H4 (cell line): ENCODE data around the gene WDFY2. TPM values are rescaled to one million over a fixed set of nuclear protein-coding genes. Genes with fewer than 3 reads are reported as not detected.

ENCODE experiments used
- DNase-seq: peaks from one replicate; pipeline ENCODE4 v3.0.0-alpha.2; 2015; ENCODE audit warnings: low spot score
- total RNA-seq: library from RNA; depleted of rRNA; stranded (reverse); fragments of >200 nt; shearing (Covaris generic); gene quantifications from 2 replicates; pipeline ENCODE4 v1.2.3, GENCODE V29; 2014

WDFY2 gene
- total RNA-seq, 1 experiment from 2014 or later, result 1.3 TPM

DNA sequence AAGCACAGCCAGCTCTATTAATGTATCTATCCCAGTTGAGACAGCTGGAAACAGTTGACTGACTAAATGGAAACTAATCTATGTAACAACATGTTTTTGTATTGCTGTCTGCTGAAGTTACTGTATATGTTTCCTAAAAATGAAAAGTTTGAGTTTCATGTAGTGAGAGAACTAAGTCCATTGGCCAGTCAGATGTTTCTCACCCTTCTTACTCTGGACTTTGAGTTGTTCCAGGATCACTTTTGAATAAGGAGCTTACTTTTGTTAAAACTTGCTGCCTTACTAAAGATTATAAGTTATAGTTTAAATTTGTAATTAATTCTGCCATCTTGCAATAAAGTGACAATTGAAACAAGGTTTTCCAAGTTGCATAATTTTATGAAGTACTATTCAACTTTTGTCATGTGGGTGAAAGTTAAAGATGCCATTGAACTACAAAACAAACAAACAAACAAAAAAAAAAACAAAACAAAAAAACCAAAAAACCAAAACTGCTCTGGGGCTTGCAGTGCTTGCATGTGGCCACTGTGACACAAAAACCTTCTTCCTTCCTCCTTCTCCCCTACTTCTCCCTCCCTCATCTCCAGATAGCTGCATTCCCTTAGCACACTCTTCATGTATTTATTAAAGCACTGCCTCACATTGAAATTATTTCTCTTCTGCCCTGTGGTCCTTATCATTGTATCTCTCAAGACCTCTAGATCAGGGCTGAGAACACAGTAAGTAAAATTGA, 15.3 kb downstream of the WDFY2 start:
- no peak for DNase-seq

DNA sequence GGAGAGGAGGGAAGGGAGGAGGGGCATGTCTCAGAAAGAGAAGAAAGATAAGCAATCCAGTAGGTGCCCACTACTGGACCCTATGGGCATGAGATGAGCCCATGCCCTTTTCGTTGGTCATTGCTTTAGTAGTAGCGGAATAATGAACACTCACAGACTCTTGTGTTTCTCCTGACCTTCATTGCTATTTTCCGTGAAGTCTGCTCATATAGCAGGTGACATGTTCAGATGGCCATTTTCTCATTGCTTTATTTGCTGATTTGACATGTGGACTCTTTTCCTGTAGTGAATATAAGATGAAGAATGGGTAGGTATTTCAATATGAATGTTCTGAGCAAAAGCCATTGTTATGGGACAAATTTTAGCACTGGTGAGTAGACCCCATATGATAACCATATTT, 16.4 kb downstream of the WDFY2 start:
- no peak for DNase-seq

DNA sequence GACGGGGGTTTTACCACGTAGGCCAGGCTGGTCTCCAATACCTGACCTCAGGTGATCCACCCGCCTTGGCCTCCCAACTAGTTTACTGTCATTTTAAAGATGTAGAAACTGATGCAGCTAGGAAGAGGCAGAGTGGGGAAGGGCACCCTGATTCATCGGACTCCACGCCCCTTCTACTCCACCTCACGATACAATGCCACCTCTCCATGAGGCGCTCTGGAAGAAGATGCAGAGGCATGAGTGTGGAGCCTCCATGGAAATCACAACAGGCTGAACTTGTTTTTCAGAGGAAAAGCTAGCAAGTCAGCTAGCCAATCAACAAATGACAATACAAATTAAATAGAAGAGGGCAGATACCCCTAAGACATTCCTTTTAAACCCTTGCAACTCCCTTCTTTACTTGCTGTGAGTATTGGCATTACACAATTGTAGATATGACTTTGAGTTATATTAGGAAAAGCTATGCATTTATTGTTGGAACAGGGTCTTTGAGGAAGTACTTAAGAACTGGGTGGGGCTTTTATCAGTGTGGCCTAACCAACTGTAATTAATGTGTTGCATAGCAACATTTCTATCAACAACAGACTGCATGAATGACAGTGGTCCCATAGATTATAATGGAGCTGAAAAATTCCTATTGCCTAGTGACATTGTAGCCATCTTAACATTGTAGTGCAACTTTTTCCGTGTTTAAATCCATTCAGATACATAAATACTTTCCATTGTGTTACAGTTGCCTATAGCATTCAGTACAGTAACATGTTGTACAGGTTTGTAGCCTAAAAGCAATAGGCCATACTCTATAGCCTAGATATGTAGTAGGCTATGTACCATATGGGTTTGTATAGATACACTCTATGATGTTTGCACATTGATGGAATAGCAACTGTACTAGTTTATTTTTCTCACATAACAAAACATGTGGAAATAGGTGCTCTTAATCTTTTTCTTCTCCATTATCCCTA, 17.6 kb downstream of the WDFY2 start:
- DNase-seq, result no peak

DNA sequence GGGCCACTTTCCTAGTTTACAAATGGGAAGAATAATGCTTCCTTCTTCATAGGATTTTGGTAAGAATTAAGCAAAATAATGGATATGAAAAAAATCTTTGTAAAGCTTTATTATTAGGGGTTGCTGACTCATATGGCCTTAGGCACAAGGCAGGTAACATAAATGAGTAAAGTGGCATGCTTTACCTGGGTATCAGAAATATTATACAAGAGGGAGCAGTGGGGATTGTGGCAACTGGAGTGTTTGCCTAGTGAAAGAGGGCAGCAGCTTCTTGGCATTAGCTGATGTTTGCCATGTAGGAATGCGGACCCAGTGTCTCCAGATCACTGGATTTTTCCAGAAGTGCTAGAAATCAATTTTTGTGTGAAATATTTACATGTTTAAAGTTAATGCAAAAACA, 19.5 kb downstream of the WDFY2 start:
- no peak for DNase-seq

DNA sequence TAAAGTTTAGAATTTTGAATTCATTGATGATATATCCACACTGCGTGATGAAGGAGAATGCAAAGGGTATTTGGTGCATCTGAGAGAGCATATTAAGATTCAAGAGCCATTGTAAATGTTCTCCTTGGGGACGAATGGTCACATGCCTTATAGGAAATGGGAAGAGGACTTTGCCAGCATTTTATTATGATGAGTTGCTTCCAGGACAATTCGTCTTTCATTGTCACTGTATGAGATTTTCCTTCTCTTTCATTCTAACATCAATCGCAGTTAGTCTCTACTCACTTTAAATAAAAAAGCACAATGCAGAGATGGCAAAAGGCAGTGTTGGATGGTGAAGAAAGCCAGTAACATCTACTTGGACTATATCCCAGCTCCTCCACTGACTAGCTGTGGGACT, 21.4 kb downstream of the WDFY2 start:
- no peak for DNase-seq

DNA sequence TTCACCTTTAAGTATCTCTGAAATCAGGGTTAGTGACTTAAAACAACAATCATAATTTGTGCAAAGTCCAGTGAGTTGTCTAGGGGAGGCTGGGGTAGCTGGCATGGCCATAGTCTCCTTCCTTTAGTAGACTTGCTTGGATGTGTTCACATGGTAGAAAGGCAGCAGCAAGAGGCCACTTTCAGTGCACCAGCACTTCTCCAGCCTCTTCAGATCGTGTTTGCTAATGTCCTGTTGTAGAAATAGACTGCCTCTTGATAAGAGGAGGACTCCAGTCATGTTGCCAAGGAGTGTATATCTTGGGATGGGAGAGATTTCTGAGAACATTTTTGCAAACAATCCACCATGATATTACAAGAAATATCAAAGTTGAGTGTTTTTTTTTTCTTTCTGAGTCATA, 22.9 kb downstream of the WDFY2 start:
- DNase-seq, result no peak

DNA sequence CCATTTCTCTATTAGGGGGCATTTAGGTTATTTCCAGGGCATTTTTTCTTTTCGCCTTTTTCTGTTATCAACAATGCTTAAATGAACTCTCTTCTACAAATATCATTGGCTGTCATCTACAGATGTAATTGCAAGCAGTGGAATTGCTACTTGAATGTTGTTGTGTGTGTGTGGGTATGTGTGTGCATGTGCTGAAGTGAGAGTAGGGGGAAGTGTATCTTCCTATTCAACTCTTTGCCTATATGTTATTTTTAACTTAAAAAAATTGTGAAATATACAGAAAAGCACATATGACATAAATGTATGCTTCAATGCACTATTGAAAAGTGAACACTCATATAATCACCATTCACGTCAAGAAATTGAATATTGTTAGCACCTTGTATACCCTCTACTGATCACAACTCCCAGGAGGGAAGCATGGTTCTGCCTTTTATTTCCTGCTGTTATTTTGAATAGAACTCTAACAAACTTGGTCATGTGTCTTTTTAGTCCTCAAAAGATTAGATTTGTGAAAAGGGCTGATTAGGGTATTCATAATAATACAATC, 24.7 kb downstream of the WDFY2 start:
- DNase-seq, result no peak

DNA sequence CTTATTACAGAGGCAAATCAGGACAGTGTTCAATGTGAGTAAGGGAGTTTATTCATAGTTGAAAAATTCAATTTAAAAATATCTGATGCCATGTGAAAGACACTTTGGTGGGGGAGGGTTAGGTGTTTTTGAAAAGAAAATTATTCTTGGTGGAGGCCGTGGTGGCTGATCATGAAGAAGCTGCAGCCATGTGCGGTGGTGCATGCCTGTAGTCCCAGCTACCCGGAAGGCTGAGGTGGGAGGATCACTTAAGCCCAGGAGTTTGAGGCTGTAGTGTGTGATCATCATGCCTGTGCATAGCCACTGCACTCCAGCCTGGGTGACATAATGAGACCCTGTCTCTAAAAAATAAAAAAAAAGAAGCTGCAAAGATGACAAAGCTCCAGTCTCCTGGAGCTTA, 28.6 kb downstream of the WDFY2 start:
- DNase-seq, result no peak

DNA sequence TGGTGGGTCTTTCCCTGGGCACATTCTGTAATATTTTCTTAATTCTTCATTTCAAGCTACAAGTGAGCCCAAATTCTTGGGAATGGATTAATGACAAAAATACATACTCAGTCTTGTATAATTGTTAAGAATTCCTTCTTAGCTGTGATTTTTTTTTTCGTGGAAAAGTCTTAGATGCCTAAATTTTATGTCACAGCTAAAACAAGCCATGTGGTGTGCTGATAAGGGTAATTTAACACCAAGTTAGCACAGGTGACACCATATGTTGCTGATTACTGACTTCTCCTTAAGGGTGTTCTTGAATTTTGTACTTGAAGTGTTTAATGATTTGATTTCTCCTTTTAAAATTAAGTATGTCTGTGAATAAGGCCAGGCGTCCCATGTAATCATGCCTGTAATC, 29.3 kb downstream of the WDFY2 start:
- DNase-seq, result no peak

DNA sequence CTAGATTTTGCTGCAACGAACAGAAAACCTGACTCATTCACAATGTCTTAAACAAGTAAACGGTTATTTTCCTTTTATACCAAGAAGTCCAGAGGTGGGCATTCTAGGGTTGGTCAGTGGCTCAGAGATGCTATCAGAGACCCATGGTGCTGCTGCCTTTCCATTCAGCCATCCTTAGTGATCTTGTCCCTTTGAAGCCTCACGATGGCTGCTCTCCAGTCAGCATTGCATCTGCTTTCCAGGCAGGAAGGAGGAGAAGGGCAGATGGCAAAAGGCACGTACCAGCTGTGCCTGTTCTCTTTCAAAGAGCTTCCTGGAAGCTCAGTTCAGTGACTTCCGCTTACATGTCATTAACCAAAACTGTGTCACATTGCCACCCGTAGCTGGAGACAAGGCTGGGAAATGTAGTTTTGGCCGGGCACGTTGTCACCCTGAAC, 30.1 kb downstream of the WDFY2 start:
- peak; percentile 33 for DNase-seq

DNA sequence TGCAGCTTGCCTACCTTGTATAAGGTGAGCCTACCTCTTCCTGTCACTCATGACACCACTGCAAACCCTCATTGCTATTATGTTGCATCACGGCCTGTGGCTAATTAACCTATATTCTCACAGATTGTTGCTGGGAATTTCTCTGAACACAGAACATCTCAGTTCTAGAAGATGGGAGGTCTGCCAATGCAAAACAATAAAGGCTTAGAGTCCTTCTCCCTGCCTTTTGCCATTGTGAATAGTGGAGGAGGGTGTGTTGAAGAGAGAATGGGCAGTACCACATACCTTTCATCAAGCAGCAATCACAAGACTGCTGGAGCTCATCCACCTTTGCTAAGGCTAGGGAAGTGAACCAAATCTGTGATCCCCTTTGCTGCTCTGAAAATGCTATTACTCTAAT, 34.4 kb downstream of the WDFY2 start:
- DNase-seq, result no peak

DNA sequence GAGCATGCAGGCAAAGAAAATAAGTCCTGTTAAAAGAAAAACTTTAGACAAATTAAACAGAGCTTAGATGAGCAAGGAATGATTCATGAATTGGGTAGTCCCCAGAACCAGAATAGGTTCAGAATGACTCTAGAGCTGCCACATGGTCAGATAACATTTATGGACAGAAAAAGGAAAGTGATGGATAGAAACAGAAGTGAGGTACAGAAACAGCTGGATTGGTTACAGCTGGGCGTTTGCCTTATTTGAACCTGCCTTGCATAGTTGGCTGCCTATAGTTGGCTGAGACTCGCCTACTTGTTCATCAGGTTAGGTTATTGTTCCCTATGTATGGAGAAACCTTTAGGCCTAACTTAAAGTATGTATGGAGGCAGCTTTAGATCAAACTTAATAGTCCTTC, 35.4 kb downstream of the WDFY2 start:
- no peak for DNase-seq

DNA sequence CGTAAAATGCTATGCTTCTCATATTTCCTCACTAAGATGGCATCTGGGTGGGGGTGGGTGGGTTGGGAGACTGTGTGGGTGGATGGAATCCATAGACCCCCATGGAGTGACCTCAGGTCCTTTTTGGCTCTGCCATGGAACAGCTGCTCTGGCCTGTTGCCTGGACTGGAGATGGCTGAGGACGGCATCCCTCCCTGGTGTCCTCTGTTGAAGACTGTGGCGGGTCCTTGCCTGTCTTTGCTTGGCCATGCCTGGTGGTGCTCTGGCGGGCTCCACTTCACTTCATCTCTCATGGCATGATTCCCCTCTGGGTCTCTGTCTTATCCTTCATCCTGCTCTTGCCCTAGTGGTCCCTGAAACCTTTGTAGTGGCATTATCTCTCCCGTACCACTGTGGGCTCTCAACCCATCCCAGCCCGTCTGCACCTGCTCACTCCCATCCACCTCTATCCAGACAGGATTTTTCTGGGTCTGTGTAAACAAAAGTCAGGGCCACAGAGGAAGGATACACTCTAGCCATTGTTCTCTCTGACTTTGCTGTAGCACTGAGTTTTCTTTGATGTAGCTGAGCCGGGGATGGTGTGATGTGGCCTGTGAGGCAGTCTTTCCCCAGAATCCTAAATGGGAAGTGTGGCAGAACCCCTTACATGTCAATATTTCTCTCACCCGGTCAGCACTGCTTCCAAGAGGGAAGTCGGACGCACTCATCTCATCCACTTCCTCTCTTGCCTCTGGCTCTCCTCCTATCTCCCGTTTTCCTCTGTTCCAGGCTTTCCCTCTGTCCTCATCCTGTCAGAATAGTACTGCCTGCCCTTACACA, 36.1 kb downstream of the WDFY2 start:
- DNase-seq, result no peak

DNA sequence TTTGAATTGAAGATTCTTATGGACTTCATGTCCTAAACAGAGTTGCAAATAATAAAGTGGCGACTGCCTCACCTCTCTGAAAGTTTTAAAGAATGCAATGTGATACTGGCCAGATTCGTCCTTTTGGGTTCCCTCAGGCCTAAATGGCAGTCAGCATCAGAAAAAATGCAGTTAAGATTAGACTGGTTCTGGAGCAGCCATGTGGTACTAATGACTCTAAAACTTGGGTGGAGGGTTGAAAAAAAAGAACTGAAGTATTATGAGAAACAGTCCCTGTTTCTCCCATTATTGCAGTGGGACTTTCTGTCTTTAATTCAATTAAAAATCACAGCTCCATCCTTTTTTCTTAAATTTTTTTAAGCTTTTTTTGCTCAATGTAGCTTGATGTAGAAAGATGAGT, 37.3 kb downstream of the WDFY2 start:
- DNase-seq, result no peak

DNA sequence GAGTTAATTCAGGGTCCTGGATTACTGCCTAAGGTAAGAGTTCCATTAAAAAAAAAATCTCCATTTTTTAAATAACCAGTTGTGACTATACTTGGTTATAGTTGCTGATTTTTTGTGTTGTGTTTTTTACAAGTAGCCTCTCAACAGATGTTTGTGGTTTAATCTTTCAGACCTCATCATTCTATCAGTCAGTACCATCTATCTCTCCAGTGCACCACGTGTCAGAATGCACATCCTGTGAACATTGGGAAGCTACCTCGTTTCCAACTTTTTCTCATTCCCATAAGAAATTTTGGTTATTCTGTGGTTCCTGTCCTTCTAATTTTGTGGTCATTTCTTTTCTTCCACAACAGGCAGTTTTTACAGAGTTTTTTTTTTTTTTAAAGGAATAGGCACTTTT, 39.2 kb downstream of the WDFY2 start:
- no peak for DNase-seq

DNA sequence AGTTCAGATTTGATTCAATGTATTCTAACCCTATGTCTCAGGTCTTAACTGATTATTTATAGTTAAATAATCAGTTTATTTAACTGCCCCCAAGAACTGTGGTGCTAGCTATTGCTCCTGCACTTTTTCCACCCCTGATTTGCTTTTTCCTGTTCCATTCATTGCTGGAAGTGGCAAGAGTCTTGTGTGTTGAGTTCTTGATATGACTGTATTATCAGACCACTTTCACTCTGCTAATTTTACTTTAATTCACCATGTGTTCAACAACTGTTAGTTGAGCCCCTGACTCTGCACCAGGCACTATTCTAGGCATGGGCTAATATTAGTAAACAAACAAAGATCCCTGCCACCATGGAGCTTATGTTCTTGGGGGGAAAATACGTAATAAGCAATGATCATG, 39.9 kb downstream of the WDFY2 start:
- DNase-seq, result no peak

DNA sequence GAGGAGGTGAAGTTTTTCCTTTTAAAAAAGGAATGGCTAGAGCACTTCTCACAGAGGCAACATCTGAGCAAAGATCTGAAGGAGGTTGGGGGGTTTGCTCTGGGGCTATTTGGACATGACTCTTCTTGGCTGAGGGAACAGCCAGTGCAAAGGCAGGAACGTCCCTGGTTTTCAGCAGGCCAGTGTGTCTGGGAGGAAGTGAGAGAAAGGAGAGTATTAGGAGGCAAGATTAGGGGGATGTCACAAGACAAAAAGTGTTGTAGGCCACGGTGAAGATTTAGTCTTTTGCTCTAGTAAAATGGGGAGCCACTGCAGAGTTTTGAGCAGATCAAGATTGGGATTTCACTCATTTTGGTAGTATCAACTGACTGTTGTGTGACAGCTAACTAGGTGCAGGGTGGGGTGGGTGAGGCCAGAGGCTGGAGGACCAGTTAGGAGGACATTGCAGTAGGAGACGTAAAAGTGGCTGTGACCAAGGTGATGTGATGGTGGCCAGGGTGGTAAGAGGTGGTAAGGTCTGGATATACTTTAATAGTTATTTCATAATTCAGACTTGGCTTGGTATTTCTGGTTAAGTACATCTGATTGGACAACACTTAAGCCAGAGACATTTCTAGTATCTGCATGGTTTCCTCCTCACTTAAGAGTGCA, 40.6 kb downstream of the WDFY2 start:
- DNase-seq, result no peak

DNA sequence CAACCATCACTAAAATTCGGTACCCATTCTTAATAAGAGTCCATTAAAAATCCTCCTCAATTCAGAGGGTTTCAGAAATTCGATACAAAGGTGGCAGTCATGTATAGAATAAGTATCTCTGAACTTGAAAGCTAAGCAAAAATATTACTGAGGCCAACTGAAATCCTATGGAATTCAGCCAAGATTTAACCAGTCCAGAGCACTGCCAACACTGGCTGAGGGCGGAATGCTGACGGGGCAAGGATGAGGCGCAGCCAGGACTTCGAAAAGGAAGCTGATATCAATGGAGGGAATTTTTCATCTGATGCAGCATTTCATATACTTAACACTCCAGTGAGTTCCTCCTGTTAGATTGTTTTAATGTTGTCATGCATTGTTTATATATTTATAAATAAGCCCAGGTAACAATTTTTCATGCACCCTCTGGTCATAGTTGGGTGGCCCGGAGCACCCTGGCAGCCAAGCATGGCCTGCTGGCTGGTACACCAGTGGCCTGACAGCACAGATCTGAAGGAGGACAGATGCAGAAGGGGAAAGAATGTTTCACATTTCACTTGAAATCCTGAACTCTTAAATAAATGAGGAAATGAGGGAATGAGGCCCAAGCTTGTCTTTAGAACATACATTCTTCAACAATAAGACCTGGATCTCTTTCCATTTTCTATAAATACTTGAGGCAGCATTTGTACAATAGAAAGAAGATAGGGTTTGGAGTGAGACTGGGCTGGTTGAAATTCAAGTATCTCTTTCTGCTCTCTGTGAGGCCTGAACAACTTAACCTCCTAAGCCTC, 41.5 kb downstream of the WDFY2 start:
- no peak for DNase-seq

DNA sequence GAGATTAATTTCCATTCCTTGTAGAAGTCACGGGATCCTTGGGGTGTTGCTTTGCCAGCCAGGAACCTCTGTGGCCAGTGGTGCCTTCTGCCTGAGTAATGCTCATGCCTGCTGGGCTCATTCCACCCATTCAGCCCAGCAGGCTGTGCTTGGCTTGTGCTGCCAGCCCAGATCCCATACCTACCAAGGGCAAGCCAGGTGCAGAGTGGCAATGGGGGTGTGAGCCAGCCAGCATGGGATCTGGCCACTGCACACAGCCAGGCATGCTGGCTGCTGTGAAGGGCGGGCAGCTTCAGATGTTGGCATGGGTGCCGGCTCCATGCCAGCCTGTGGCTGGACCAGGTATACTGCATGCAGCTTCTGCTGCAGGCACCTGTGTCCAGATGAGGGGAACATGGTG, 42.5 kb downstream of the WDFY2 start:
- no peak for DNase-seq

DNA sequence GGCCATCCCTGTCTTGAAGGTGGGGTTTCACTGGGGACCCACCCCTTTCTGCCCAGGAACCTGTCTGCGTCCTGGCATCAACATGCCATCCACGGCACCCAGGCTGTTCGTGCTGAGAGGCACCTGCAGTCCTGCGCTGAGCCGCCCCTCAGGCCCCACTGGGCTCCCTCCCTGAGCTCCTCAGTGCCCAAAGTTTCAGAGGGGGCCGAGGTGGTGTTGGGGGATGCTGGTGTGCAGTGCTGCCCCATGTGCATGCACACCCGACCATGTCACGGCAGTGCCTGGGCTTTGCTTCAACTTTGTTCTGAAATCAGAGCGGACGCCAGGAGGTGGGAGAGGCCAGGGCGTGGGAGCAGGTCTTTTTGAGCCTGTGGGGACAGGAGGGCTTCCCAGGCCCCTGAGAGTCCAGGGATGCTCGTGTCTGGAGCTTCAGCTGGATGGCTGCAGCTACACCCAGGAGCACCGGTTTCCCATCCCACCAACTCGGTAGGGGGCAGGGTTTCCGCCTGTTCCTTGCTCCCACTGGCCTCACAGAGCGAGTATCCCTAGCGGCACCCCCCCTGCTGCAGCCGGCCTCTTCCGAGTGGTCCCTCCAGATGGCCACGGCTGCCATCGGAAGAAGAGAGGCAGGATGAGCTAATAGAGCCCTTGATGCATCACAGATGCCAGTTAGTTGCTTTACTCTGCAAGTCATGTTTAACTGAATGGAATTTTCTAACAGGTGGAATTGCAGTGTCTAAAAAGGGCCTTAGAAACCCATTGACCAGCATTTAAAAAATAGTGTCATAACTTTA, 44.0 kb downstream of the WDFY2 start:
- no peak for DNase-seq
